Effector memory CD8-positive, alpha-beta T cell (primary cell): Measurements from ENCODE around the gene PSMG1.
A peak's percentile ranks its signal among the peaks of the same experiment; 100 is the strongest.

Experiments used
- ATAC-seq: fragments of 150-1000 bp; cut with Tn5 transposase; replicated peaks from 2 replicates; pipeline ENCODE4 v1.10.0; 2021; ENCODE audit warnings: mild to moderate bottlenecking, moderate library complexity
- DNase-seq, 3 experiments: peaks; one replicate each; pipeline ENCODE4 v3.0.0; 2021
- H3K27ac Mint-ChIP-seq, 2 donors: one replicate each; pipeline ENCODE4 v1.8.0; 2022; ENCODE audit warnings: mild to moderate bottlenecking in 2 of 2, mixed read lengths in 2 of 2, moderate library complexity in 2 of 2
- H3K27me3 Mint-ChIP-seq, 2 donors: one replicate each; pipeline ENCODE4 v1.8.0; 2022; ENCODE audit warnings: mixed read lengths in 2 of 2
- H3K36me3 Mint-ChIP-seq: one replicate; pipeline ENCODE4 v1.8.0; 2022; ENCODE audit warnings: mild to moderate bottlenecking, moderate library complexity, mixed read lengths; ENCODE audit not compliant: insufficient read depth
- H3K4me1 Mint-ChIP-seq, 2 donors: one replicate each; pipeline ENCODE4 v1.8.0; 2022; ENCODE audit warnings: low read depth in 2 of 2, mixed read lengths in 2 of 2
- H3K4me3 Mint-ChIP-seq, 2 donors: one replicate each; pipeline ENCODE4 v1.8.0; 2022; ENCODE audit warnings: mild to moderate bottlenecking in 2 of 2, mixed read lengths in 2 of 2, moderate library complexity in 2 of 2
- H3K9me3 Mint-ChIP-seq, 2 donors: one replicate each; pipeline ENCODE4 v1.8.0; 2022; ENCODE audit warnings: mixed read lengths in 2 of 2

The PSMG1 gene

GRCh38 chr21:39184050-39184980, 1.1 kb upstream of the PSMG1 start:
- Mint-ChIP-seq H3K4me1 (peaks cover 12 to 35% of the 10 kb centered on the region in 2 donors), H3K4me3 (peak overlapping the region; percentile 94 to 95), H3K27ac (peak overlapping the region; percentile 92 to 94), H3K27me3 (no peaks in the 10 kb centered on the region), H3K9me3 (no peaks in the 10 kb centered on the region), H3K36me3 (peaks cover 14% of the 10 kb centered on the region)
- DNase-seq, result no peak
- no peak for ATAC-seq

- no peaks in the 10 kb centered on the region for H3K27me3 Mint-ChIP-seq
- H3K27ac Mint-ChIP-seq, result peak overlapping the region; percentile 92 to 94
- no peaks in the 10 kb centered on the region for H3K9me3 Mint-ChIP-seq
- no peak for DNase-seq
- peaks cover 13 to 39% of the 10 kb centered on the region in 2 donors for H3K4me1 Mint-ChIP-seq
- peaks cover 26% of the 10 kb centered on the region for H3K36me3 Mint-ChIP-seq
- H3K4me3 Mint-ChIP-seq, result peak overlapping the region; percentile 94 to 95
- peak; percentile 43 for ATAC-seq
Measured at GRCh38 chr21:39182484-39183271, 573 bp downstream of the PSMG1 start.

- ATAC-seq, result no peak
- Mint-ChIP-seq H3K27ac (peak overlapping the region; percentile 92 to 94), H3K4me1 (peaks cover 13 to 36% of the 10 kb centered on the region in 2 donors), H3K27me3 (no peaks in the 10 kb centered on the region), H3K36me3 (peaks cover 26% of the 10 kb centered on the region), H3K4me3 (peak overlapping the region; percentile 94 to 95), H3K9me3 (no peaks in the 10 kb centered on the region)
- DNase-seq, result no peak
Measured at GRCh38 chr21:39182016-39182415, 1.2 kb downstream of the PSMG1 start.

- no peak overlapping the region for H3K27ac Mint-ChIP-seq
- H3K9me3 Mint-ChIP-seq, result no peaks in the 10 kb centered on the region
- H3K36me3 Mint-ChIP-seq, result peaks cover 26% of the 10 kb centered on the region
- DNase-seq (no peak), ATAC-seq (no peak)
- H3K4me1 Mint-ChIP-seq, result peaks cover 13 to 34% of the 10 kb centered on the region in 2 donors
- peak overlapping the region in 1 of 2 donors; percentile 95 for H3K4me3 Mint-ChIP-seq
- no peaks in the 10 kb centered on the region for H3K27me3 Mint-ChIP-seq
Measured at GRCh38 chr21:39181205-39181818, 1.9 kb downstream of the PSMG1 start.

- H3K36me3 Mint-ChIP-seq, result peaks cover 29% of the 10 kb centered on the region
- H3K4me1 Mint-ChIP-seq, result peaks cover 13 to 34% of the 10 kb centered on the region in 2 donors
- peak overlapping the region in 1 of 2 donors; percentile 60 for H3K27ac Mint-ChIP-seq
- no peaks in the 10 kb centered on the region for H3K9me3 Mint-ChIP-seq
- H3K27me3 Mint-ChIP-seq, result no peaks in the 10 kb centered on the region
- H3K4me3 Mint-ChIP-seq, result no peak overlapping the region
- DNase-seq (no peak), ATAC-seq (no peak)
Measured at GRCh38 chr21:39180429-39181019, 2.7 kb downstream of the PSMG1 start.

- Mint-ChIP-seq H3K9me3 (no peaks in the 10 kb centered on the region), H3K27me3 (no peaks in the 10 kb centered on the region), H3K27ac (no peak overlapping the region), H3K4me3 (no peak overlapping the region), H3K36me3 (peaks cover 25% of the 10 kb centered on the region), H3K4me1 (peaks cover 6 to 22% of the 10 kb centered on the region in 2 donors)
- DNase-seq (no peak), ATAC-seq (no peak)
Measured at GRCh38 chr21:39178421-39178820, 4.8 kb downstream of the PSMG1 start.

GRCh38 chr21:39176271-39176709, 7.0 kb downstream of the PSMG1 start:
- peaks cover 17% of the 10 kb centered on the region for H3K36me3 Mint-ChIP-seq

GRCh38 chr21:39175665-39176064, 7.6 kb downstream of the PSMG1 start:
- no peak for ATAC-seq
- Mint-ChIP-seq H3K36me3 (peaks cover 17% of the 10 kb centered on the region), H3K9me3 (no peaks in the 10 kb centered on the region), H3K4me1 (peaks cover 2 to 7% of the 10 kb centered on the region in 2 donors), H3K27ac (no peak overlapping the region), H3K4me3 (no peak overlapping the region), H3K27me3 (no peaks in the 10 kb centered on the region)
- no peak for DNase-seq

More at GRCh38 chr21:39176271-39176709, 7.0 kb downstream of the PSMG1 start:
- no peak for DNase-seq
- no peak for ATAC-seq
- Mint-ChIP-seq H3K9me3 (no peaks in the 10 kb centered on the region), H3K27me3 (no peaks in the 10 kb centered on the region), H3K27ac (no peak overlapping the region), H3K4me3 (no peak overlapping the region), H3K4me1 (peaks cover 2 to 9% of the 10 kb centered on the region in 2 donors)

- Mint-ChIP-seq H3K27ac (no peak overlapping the region), H3K4me1 (peaks cover 2 to 3% of the 10 kb centered on the region in 2 donors)
Measured at GRCh38 chr21:39175154-39175553, 8.1 kb downstream of the PSMG1 start.

GRCh38 chr21:39173716-39174680, 9.3 kb downstream of the PSMG1 start:
- no peak for ATAC-seq
- Mint-ChIP-seq H3K27me3 (no peaks in the 10 kb centered on the region), H3K9me3 (no peaks in the 10 kb centered on the region), H3K4me3 (no peak overlapping the region), H3K27ac (no peak overlapping the region), H3K4me1 (peaks cover 1 to 2% of the 10 kb centered on the region in 2 donors), H3K36me3 (peaks cover 14% of the 10 kb centered on the region)
- no peak for DNase-seq

More at GRCh38 chr21:39175154-39175553, 8.1 kb downstream of the PSMG1 start:
- H3K9me3 Mint-ChIP-seq, result no peaks in the 10 kb centered on the region
- H3K4me3 Mint-ChIP-seq, result no peak overlapping the region
- ATAC-seq, result no peak
- no peak for DNase-seq
- no peaks in the 10 kb centered on the region for H3K27me3 Mint-ChIP-seq
- H3K36me3 Mint-ChIP-seq, result peaks cover 17% of the 10 kb centered on the region

- no peak for DNase-seq
- Mint-ChIP-seq H3K36me3 (peaks cover 5% of the 10 kb centered on the region), H3K27ac (no peak overlapping the region), H3K27me3 (peaks cover 0 to 2% of the 10 kb centered on the region in 2 donors), H3K4me1 (no peaks in the 10 kb centered on the region), H3K9me3 (no peaks in the 10 kb centered on the region), H3K4me3 (no peak overlapping the region)
- no peak for ATAC-seq
Measured at GRCh38 chr21:39169906-39170305, 13.3 kb downstream of the PSMG1 start.

- no peak overlapping the region for H3K4me3 Mint-ChIP-seq
- H3K27ac Mint-ChIP-seq, result no peak overlapping the region
- peaks cover 2% of the 10 kb centered on the region for H3K36me3 Mint-ChIP-seq
- no peak for ATAC-seq
- no peaks in the 10 kb centered on the region for H3K4me1 Mint-ChIP-seq
- no peak for DNase-seq
- peaks cover 0 to under 1% of the 10 kb centered on the region in 2 donors for H3K9me3 Mint-ChIP-seq
- H3K27me3 Mint-ChIP-seq, result peaks cover under 1 to 10% of the 10 kb centered on the region in 2 donors
Measured at GRCh38 chr21:39168800-39169199, 14.5 kb downstream of the PSMG1 start.
